Measurements from ENCODE around the gene WNT3.
"Not testable (repeated sequence)": the region's sequence is repeated elsewhere in the genome, so short reads cannot be mapped to it uniquely, and the experiment has no call there.

WNT3 gene

GRCh38 chr17:46813920-46814319 lies 4.6 kb downstream of the WNT3 start:
- DNase-seq (ENCODE audit: low read depth in 2 of 2) = no peak

- no peak for DNase-seq (ENCODE audit: low read depth in 2 of 2)
Observed at GRCh38 chr17:46812624-46813318, 5.7 kb downstream of the WNT3 start.

DNA sequence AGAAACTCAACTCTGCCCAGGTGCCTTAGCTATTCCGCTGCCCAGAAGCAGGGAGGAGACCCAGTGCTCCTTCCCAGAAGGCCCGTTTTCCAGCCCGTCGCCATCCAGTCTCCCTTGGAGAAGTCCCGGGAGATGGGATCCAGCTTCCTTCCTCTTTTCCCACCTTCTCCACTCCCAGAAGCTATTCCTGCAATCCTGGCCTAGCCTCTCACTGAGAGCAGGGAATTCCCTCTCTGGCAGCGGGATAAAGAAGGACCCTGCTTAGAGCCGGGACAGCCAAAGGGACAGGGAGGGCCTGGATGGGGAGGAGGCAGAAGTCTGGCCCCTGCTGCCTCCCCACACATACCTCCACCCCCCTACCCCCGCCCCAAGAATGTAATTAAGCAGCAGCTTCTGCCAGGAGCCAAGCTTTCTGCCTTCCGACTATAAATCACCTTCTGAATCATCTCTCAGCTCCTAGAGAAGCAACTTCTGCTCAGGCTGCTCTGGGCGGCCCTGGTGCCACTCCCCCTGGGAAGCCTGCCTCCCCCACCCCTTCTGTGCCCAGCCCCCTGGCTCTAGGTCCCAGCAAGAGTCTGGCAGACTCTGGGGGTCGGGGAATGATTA lies 6.4 kb downstream of the WNT3 start:
- no peak for DNase-seq (ENCODE audit: low read depth in 2 of 2)

DNA sequence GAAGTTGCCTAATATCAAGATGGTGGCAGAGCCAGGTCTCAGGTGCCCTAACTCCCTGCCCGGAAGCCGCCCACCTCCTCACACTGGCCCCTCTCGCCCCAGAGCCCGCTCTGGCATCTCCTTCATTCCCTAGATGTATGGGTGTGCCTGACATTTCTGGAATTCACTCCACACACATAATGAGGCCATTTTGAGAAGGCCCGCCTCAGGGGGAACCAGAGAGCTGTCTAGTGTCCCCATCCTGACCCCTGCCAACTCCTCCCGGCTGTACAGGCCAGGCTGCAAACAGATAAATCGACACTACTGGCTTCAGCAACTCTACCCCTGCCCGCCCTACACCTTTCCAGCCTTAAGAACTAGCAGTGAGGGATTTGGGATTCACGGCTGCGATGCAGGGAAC lies 7.7 kb downstream of the WNT3 start:
- no peak for DNase-seq (ENCODE audit: low read depth in 2 of 2)

DNA sequence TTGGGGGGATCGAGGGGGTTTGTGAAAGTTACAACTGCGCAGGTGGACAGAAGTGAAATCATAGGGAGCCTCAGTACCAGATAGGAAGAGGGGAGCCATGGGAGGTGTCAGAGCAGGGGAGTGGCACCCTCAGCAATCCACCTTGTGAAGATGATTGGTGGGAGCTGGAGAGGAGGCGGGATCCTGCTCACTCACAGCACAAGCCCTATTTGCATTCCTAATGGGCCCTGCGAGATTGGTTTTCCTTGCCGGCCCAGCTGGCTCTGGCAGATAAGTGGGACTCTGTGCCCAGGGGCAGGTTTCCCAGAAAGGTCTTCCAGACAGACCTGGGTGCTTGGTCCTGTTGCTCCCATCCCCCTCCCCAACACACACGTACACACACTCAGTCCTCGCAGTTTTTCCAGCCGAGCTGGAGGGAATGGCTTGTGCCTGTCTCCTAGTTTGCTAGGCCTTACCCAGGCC lies 9.4 kb downstream of the WNT3 start:
- no peak for DNase-seq (ENCODE audit: low read depth in 2 of 2)

DNA sequence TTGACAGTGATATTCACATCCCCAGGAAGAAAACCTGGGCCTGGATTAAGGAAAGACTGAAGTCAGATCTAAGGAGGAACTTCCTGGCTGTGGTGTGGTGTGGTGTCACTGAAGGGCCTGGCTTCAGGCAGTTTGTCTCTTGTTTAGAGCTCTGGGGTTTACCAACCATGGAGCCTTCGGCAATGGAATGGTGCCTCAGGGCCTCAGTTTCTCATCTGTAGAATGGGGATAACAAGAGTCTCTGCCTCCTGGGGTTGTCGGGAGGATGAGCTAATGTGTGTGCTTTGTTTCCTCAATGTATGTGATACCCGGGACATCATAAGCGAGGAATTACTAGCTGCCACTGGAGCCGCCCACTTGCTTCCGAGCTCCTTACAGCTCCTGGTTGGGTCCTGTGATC lies 12.7 kb downstream of the WNT3 start:
- no peak for DNase-seq (ENCODE audit: low read depth in 2 of 2)

- no peak for DNase-seq (ENCODE audit: low read depth in 2 of 2)
Observed at GRCh38 chr17:46803544-46803943, 14.9 kb downstream of the WNT3 start.

- no peak for DNase-seq (ENCODE audit: low read depth in 2 of 2)
Observed at GRCh38 chr17:46802800-46803199, 15.7 kb downstream of the WNT3 start.

DNA sequence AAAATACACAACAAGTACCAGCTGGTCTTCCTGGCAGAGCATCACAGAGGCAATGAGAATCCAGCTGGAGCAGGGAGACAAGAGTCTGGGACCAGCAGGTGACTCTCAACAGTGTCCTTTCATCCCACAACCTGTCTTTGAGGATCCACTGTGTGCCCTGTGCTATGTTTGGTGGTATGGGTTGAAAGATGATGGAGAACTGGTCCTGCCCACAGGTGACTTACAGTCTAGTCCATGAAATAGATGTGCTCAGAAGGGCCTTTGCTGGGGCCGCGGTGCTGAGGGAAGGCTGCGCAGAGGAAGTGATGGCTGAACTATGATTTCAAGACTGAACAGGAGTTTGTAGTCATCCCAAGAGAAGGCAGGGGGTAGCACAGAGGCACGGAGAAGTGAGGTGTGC lies 17.9 kb downstream of the WNT3 start:
- no peak for DNase-seq (ENCODE audit: low read depth in 2 of 2)

- no peak for DNase-seq (ENCODE audit: low read depth in 2 of 2)
Observed at GRCh38 chr17:46796956-46797530, 21.4 kb downstream of the WNT3 start.

GRCh38 chr17:46796524-46796923 lies 22.0 kb downstream of the WNT3 start:
- DNase-seq (ENCODE audit: low read depth in 2 of 2) = no peak

DNA sequence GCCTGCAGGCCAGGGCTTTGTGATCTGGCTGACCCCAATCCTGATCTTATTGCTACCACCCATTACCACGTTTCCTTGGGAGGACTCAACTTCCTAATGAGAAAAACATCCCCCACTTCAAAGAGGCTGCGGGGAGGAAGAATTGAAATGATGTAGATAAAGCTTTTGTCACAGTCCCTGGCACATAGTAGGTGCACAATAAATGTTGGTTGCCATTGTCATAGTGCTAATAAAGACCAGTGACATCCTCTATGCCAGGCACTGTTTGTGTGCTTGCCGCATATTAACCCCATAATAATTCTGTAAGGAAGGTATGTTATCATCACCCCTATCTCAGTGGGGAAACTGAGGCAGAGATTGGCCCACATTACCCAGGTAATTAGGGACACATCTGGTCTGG lies 22.4 kb downstream of the WNT3 start:
- no peak for DNase-seq (ENCODE audit: low read depth in 2 of 2)

DNA sequence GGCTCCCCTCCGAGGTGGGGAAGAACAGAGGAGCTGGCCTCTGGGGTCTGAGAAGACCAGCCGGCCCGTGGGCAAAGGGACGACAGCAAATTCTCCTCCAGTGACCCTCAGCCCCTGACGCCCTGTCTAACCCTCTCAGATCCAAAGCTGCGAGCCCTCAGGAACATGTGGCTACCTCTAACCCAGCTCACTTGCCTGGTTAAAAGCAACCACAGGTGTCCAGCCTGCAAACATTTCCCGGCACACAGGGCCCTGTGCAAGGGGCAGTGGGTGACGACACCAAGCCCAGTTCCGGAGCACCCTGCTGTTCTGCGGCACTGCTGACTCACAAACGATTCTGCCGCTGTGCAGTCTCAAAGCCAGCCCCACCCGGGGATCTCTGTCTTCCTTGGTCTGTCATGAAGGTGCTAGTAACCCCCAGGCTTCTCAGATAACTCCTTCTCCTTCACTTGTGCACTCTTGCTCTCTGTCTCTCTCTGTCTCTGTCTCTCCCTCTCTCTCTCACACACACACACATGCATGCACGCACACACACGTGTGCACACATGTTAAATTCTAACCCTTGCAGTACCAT lies 23.0 kb downstream of the WNT3 start:
- no peak for DNase-seq (ENCODE audit: low read depth in 2 of 2)

DNA sequence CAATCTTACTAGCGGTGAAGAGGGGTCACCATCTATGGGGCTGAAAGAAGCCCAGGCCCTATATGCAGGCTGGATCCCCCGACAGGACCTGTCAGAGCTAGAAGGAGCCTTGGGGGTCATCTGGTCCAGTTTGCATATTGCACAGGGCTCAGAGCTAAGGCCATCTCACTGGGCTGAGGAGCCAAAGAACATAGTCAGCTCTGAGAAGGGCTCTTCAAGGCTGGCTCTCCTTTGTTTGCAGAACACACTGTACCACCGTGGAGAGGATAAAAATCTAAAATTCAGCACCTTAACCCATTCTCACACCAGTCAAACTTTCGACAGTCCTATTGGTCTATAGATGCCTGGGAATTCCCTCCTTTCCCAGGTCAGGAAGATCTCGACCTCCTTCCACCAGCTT lies 24.2 kb downstream of the WNT3 start:
- no peak for DNase-seq (ENCODE audit: low read depth in 2 of 2)

DNA sequence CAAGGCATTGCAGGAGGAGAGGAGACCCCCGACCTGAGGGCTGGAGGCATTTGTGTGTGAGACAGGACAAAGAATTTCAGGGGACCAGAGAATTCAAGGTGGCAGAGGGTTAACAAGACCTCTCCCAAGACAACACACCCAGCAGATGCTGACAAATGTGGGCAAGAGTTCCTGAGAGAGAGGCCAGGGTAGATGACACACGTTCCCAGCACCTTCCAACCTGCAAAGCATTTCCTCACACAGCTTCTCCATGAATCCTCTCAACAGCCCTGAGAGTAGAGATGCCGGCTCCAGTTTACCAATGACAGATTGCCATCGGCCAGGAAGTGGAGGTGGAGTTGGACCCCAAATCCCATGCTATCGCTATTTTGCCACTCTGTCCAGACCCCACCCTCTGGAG lies 25.0 kb downstream of the WNT3 start:
- no peak for DNase-seq (ENCODE audit: low read depth in 2 of 2)

DNA sequence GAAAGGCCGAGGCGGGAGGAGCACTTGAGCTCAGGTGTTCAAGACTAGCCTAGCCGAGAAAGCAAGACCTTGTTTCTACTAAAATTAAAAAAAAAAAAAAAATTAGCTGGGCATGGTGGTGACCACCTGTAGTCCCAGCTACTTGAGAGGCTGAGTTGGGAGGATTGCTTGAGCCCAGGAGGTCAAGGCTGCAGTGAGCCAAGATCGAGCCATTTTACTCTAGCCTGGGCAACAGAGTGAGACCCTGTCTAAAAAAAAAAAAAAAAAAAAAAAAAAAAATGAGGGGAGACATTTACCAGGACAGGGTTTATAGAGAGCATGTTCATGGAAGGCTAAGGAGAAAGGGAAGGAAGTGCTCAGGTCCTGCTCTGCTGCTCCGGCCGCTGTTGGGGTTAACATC lies 25.5 kb downstream of the WNT3 start:
- not testable (repeated sequence) for DNase-seq (ENCODE audit: low read depth in 2 of 2)

DNA sequence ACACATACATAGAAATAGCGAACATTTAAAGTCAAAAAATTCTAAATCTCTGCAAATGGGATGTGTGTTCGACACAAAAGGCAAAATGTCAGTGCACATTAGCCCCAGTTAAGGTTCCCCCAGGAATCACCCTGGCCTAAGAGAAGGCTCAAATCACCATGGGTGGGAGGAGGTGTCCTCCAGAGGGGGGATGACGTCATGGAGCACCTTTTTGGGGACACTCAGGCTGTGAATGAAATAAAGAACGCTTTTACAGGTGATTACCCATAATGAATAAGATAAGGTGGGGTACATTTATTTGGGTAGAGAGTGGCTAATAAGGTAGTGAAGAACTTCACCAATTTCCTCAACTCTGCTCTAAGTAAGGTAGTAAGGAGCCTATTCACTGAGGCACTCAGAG lies 26.4 kb downstream of the WNT3 start:
- DNase-seq (ENCODE audit: low read depth in 2 of 2) = no peak

DNA sequence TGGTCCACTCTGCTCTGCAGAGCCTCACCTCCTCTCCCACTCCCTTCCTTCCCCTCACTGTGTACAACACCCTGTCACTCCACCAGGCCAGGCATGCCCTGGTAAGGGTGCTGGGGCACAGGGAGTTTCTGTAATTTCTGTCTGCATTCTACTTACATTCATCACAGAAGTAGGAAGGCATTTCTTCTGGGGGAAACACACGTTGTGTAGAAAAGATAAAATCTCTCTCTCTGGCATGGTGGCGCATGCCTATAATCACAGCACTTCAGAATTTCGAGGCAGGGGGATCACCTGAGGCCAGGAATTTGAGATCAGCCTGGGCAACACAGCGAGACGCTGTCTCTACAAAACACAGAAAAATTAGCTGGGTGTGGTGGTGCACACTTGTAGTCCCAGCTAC lies 27.0 kb downstream of the WNT3 start:
- no peak for DNase-seq (ENCODE audit: low read depth in 2 of 2)

DNA sequence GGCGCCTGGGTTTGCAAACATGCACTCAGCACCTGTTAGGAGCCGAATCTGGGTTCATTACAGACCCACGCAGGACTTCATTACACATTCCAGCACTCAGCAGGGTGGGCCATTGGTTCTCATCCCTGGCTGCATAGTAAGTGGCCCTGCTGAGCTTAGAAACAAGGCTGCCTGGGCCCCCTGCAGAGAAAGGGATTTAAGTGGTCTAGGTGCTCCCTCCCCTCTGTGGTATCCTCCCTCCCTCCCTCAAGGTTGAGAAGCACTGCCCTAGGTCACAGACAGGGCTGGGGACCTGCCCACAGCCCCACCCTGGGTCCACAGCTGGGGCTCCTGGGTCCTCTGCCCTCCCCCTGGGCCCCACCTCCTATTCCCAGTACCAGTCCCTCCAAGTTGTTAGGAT lies 28.3 kb downstream of the WNT3 start:
- DNase-seq (ENCODE audit: low read depth in 2 of 2) = no peak

- DNase-seq (ENCODE audit: low read depth in 2 of 2) = no peak
Observed at GRCh38 chr17:46789610-46790009, 28.9 kb downstream of the WNT3 start.

GRCh38 chr17:46788796-46789195 lies 29.7 kb downstream of the WNT3 start:
- DNase-seq (ENCODE audit: low read depth in 2 of 2) = no peak

- no peak for DNase-seq (ENCODE audit: low read depth in 2 of 2)
Observed at GRCh38 chr17:46788300-46788699, 30.2 kb downstream of the WNT3 start.

GRCh38 chr17:46787478-46787877 lies 31.0 kb downstream of the WNT3 start:
- DNase-seq (ENCODE audit: low read depth in 2 of 2) = no peak
